ENCODE data around the gene RBMS1. TPM values are rescaled to one million over a fixed set of nuclear protein-coding genes. Genes with fewer than 3 reads are reported as not detected.

Gene RBMS1
- total RNA-seq, 1 experiment from 2014 or later: 65.4 TPM

DNA sequence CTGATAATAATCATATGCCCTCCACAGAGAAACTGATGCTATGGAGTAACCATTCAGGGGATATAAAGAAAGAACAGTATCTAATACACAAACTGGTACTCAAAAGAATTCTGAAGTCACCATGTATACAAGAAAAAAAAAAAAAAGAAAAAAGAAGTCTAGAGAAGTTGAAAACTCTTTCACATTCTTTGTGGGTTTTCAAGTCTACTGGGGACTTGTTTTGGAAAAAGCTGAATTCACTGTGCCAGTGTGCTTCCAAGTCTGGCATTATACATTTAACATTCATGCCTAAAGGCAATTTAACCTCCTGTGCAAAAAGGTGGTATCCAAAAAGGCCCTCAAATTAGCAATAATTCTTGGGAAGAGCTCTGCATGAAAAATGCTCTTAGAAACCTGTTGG, 198.7 kb downstream of the RBMS1 start:
- Mint-ChIP-seq H3K36me3 (ENCODE audit: insufficient read depth, unreplicated experiment) (peaks cover 45% of the 10 kb centered on the region), H3K4me3 (ENCODE audit: unreplicated experiment) (peak overlapping the region; percentile 29), H3K27ac (ENCODE audit: low read depth, unreplicated experiment) (peak overlapping the region; percentile 81), H3K27me3 (ENCODE audit: insufficient read depth, unreplicated experiment) (no peaks in the 10 kb centered on the region), H3K4me1 (ENCODE audit: insufficient read depth, unreplicated experiment) (peaks cover 47% of the 10 kb centered on the region), H3K9me3 (ENCODE audit: unreplicated experiment) (no peaks in the 10 kb centered on the region)
- intact Hi-C loops (cut with micrococcal nuclease): no loop called here
- POLR2A ChIA-PET: interaction anchor here (0.5 to 1.7 kb wide), 4 partner anchors 43 to 283 kb away, joined by 4 to 7 read pairs (median 4); no protein-coding TSS in a partner anchor
- CTCF ChIA-PET: interaction anchor here (0.6 to 1.8 kb wide), 5 partner anchors 10 to 854 kb away, joined by 3 to 6 read pairs (median 5); no protein-coding TSS in a partner anchor
- no TSS peak for BruUV-seq (replicated peaks)
- TF ChIP-seq, protein P1, sequence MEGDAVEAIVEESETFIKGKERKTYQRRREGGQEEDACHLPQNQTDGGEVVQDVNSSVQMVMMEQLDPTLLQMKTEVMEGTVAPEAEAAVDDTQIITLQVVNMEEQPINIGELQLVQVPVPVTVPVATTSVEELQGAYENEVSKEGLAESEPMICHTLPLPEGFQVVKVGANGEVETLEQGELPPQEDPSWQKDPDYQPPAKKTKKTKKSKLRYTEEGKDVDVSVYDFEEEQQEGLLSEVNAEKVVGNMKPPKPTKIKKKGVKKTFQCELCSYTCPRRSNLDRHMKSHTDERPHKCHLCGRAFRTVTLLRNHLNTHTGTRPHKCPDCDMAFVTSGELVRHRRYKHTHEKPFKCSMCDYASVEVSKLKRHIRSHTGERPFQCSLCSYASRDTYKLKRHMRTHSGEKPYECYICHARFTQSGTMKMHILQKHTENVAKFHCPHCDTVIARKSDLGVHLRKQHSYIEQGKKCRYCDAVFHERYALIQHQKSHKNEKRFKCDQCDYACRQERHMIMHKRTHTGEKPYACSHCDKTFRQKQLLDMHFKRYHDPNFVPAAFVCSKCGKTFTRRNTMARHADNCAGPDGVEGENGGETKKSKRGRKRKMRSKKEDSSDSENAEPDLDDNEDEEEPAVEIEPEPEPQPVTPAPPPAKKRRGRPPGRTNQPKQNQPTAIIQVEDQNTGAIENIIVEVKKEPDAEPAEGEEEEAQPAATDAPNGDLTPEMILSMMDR (IDR thresholded peaks at IDR 0.05; ENCODE audit: unreplicated experiment): no peak
- no peak for DNase-seq (ENCODE audit: unreplicated experiment)

DNA sequence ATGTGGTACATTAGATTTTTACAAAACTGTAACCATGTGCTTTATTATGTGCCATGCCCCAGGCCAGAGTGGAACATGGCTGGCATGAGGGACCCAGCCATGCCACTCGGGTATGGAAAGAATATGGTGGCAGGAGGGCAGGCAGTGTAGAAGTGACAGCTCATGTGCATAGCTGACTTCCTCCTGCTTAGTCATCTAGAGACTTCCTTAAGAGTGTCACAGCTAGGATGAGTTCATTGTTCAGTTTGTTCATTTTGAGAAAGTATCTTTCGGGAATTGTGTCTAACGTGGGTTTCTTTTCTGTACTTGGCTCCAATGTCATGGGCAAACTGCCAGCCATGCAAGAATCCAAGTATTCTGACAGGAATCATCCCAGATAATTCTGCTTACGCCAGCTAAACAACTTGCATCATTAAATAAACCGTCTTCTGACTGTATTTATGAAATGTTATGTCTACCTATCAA, 199.2 kb downstream of the RBMS1 start:
- ChIA-PET POLR2A (interaction anchor here (0.5 to 1.7 kb wide), 9 partner anchors 10 to 284 kb away, joined by 3 to 7 read pairs (median 4); no protein-coding TSS in a partner anchor), CTCF (interaction anchor here (0.6 to 1.8 kb wide), 4 partner anchors 10 to 368 kb away, joined by 3 to 6 read pairs (median 4); no protein-coding TSS in a partner anchor)
- H3K9me3 Mint-ChIP-seq (ENCODE audit: unreplicated experiment): no peaks in the 10 kb centered on the region
- peak overlapping the region; percentile 29 for H3K4me3 Mint-ChIP-seq (ENCODE audit: unreplicated experiment)
- no peaks in the 10 kb centered on the region for H3K27me3 Mint-ChIP-seq (ENCODE audit: insufficient read depth, unreplicated experiment)
- BruUV-seq (replicated peaks): no TSS peak
- TF ChIP-seq, protein P1 (IDR thresholded peaks at IDR 0.05; ENCODE audit: unreplicated experiment): no peak
- intact Hi-C loops (cut with micrococcal nuclease): no loop called here
- peak overlapping the region; percentile 81 for H3K27ac Mint-ChIP-seq (ENCODE audit: low read depth, unreplicated experiment)
- H3K36me3 Mint-ChIP-seq (ENCODE audit: insufficient read depth, unreplicated experiment): peaks cover 43% of the 10 kb centered on the region
- peak; percentile 93 for DNase-seq (ENCODE audit: unreplicated experiment)
- peaks cover 43% of the 10 kb centered on the region for H3K4me1 Mint-ChIP-seq (ENCODE audit: insufficient read depth, unreplicated experiment)

DNA sequence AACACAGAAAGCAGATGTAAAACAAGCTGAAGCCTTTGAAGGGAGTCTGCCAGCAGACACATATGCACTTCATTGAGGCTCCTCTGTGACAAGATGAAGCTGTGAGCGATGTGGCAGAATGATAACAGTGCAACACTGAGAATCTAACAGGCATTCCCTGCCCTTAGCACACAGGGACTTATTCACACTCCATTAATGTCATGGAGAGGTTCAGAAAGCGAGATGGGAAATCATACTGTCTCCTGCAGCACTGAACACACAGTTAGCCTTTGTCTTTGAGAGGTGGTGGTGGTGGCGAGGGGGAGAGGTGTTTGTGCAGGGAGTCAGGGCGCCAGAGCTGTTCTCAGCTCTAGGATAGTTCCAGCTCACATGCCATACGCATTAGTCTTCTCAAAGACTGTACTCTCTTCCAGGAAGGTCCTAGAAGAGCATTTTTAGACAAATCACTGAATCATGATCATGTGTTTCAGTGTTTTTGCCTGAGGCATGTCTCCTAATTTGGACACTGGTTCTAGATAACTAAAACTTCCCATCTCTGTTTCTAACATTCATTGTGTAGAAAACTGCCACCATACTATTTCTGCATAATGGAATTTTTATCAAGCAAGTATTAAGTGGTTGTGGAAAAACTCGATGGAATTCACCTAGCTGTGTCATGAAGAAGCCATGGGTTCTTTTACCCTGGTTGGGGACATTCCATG, 200.1 kb downstream of the RBMS1 start:
- Mint-ChIP-seq H3K27me3 (ENCODE audit: insufficient read depth, unreplicated experiment) (no peaks in the 10 kb centered on the region), H3K27ac (ENCODE audit: low read depth, unreplicated experiment) (peak overlapping the region; percentile 81), H3K36me3 (ENCODE audit: insufficient read depth, unreplicated experiment) (peaks cover 42% of the 10 kb centered on the region), H3K9me3 (ENCODE audit: unreplicated experiment) (no peaks in the 10 kb centered on the region), H3K4me1 (ENCODE audit: insufficient read depth, unreplicated experiment) (peaks cover 49% of the 10 kb centered on the region), H3K4me3 (ENCODE audit: unreplicated experiment) (peak overlapping the region; percentile 29)
- intact Hi-C loops (cut with micrococcal nuclease): no loop called here
- POLR2A ChIA-PET: interaction anchor here (0.6 to 1.7 kb wide), 12 partner anchors 9 to 737 kb away, joined by 3 to 7 read pairs (median 4); no protein-coding TSS in a partner anchor
- CTCF ChIA-PET: interaction anchor here (0.6 to 2.2 kb wide), 10 partner anchors 10 to 769 kb away, joined by 3 to 6 read pairs (median 3); no protein-coding TSS in a partner anchor
- TF ChIP-seq, protein P1 (IDR thresholded peaks at IDR 0.05; ENCODE audit: unreplicated experiment): no peak
- DNase-seq (ENCODE audit: unreplicated experiment): peak; percentile 81
- no TSS peak for BruUV-seq (replicated peaks)

DNA sequence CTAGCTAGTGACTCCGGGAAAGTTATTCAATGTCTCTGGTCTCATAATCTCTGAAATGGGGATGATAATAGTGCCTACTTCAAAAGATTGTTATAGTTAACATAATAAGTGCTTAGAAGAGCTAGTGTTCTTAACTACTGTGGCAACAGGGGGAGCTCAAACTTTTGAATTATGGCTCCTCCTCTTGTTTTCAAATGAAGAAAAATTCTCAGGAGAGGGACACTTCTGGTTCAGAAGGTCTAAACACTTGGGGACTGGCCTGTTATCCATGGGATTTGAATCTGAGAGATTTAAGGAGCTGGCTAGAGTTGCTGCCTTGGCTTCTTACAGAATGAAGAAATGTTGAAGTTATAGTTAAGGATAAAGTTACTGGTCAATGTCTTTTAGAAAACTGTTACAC, 201.4 kb downstream of the RBMS1 start:
- intact Hi-C loops (cut with micrococcal nuclease): no loop called here
- BruUV-seq (replicated peaks): no TSS peak
- DNase-seq (ENCODE audit: unreplicated experiment): no peak
- ChIA-PET CTCF (interaction anchor here (0.6 to 2.2 kb wide), 7 partner anchors 29 to 183 kb away, joined by 3 to 6 read pairs (median 3); no protein-coding TSS in a partner anchor), POLR2A (interaction anchor here (0.6 to 1.7 kb wide), 6 partner anchors 64 to 1061 kb away, joined by 3 to 6 read pairs (median 4); no protein-coding TSS in a partner anchor)
- peaks cover 35% of the 10 kb centered on the region for H3K36me3 Mint-ChIP-seq (ENCODE audit: insufficient read depth, unreplicated experiment)
- peak overlapping the region; percentile 81 for H3K27ac Mint-ChIP-seq (ENCODE audit: low read depth, unreplicated experiment)
- no peaks in the 10 kb centered on the region for H3K9me3 Mint-ChIP-seq (ENCODE audit: unreplicated experiment)
- no peaks in the 10 kb centered on the region for H3K27me3 Mint-ChIP-seq (ENCODE audit: insufficient read depth, unreplicated experiment)
- TF ChIP-seq, protein P1 (IDR thresholded peaks at IDR 0.05; ENCODE audit: unreplicated experiment): no peak
- H3K4me3 Mint-ChIP-seq (ENCODE audit: unreplicated experiment): no peak overlapping the region
- peaks cover 55% of the 10 kb centered on the region for H3K4me1 Mint-ChIP-seq (ENCODE audit: insufficient read depth, unreplicated experiment)
